Hair follicular keratinocyte (primary cell): ENCODE data around the gene TSC22D1. TPM values are rescaled to one million over a fixed set of nuclear protein-coding genes. Genes with fewer than 3 reads are reported as not detected.

Source experiments
- total RNA-seq: library from RNA; depleted of rRNA; stranded (reverse); fragments of >200 nt; gene quantifications from 2 replicates; pipeline ENCODE4 v1.2.3, GENCODE V29; 2015

Gene TSC22D1
- total RNA-seq: 85.5 and 140 TPM in 2 replicates

DNA sequence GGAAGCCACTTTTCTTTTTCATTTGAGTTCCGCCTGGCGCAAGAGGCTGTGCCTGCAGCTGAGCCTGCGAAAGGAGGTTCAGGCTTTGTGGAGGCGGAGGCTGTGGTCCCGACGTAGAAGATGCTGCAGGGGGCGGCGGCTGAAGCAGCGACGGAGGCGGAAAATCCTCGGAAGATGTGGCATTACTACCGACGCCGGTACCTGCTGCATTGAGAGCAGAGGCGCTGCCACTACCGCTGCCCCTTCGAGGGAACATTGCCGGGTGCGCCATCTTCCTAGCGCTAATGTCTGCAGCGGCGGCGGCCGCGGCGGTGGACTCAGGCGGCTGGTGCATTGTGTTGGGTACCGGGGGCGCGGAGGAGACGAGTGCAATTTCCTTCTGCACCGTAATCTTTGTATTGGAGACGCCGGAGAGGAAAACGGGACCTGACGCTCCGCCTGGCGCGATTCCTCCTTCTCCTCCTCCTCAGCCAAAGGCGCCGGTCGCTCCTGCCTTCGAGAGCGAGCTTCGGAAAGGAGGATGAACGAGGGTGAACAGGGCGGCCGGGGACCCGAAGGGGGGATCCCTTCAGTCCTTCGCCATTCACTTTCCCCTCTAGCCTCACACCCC lies at the start of gene TSC22D1:
Gene TSC22D1 (minus strand): TSS at position 590 of the 610 bp plus-strand sequence. CDS start 256 bp downstream, at position 334.

Other genes starting within 250 kb of the TSC22D1 start
- 2.4 and 5.3 TPM in 2 replicates for gene SERP2, start 202.5 kb downstream of the TSC22D1 start, total RNA-seq